LNCAP (cell line): Measurements from ENCODE around the gene IL10RA.

Experiments
- CTCF ChIP-seq: fragments of 450-650 bp; IDR thresholded peaks from 2 replicates; pipeline ENCODE4 v1.5.1; 2017; ENCODE audit warnings: mild to moderate bottlenecking

IL10RA gene

GRCh38 chr11:118004543-118005223, 18.5 kb downstream of the IL10RA start:
- TF ChIP-seq CTCF: no peak

- no peak for TF ChIP-seq CTCF
Measured at GRCh38 chr11:118005224-118006152, 19.3 kb downstream of the IL10RA start.

- no peak for TF ChIP-seq CTCF
Measured at GRCh38 chr11:118006153-118006534, 19.9 kb downstream of the IL10RA start.

- no peak for TF ChIP-seq CTCF
Measured at GRCh38 chr11:118007040-118007439, 20.8 kb downstream of the IL10RA start.

GRCh38 chr11:118008271-118008911, 22.2 kb downstream of the IL10RA start:
- no peak for TF ChIP-seq CTCF

GRCh38 chr11:118009864-118010737, 23.9 kb downstream of the IL10RA start:
- no peak for TF ChIP-seq CTCF
